Sigmoid colon (tissue), 7 donors: ENCODE measurements around the gene PDE4D. TPM values are rescaled to one million over a fixed set of nuclear protein-coding genes. Genes with fewer than 3 reads are reported as not detected.

Experiments
- DNase-seq: peaks from one replicate; pipeline ENCODE4 v3.0.0-alpha.2; 2019
- H3K27ac ChIP-seq, 4 donors: fragments of 200-600 bp; sonication (generic); one replicate each; pipeline ENCODE4 v1.5.1; 2016 to 2019; ENCODE audit warnings: mild to moderate bottlenecking in 1 of 4
- H3K27me3 ChIP-seq, 3 donors: fragments of 200-600 bp; sonication (generic); one replicate each; pipeline ENCODE4 v1.5.1; 2019; ENCODE audit warnings: mild to moderate bottlenecking in 1 of 3
- H3K36me3 ChIP-seq, 4 donors: fragments of 200-600 bp; sonication (generic); one replicate each; pipeline ENCODE4 v1.5.1; 2016 to 2019
- H3K4me1 ChIP-seq, 4 donors: fragments of 200-600 bp; sonication (generic); one replicate each; pipeline ENCODE4 v1.5.1; 2017 to 2019
- H3K4me3 ChIP-seq, 4 donors: fragments of 200-600 bp; sonication (generic); one replicate each; pipeline ENCODE4 v1.5.1; 2017 to 2019; ENCODE audit warnings: mild to moderate bottlenecking in 2 of 4, moderate library complexity in 1 of 4
- H3K9me3 ChIP-seq, 4 donors: fragments of 200-600 bp in 3 of 4; sonication (generic) in 3 of 4; one replicate each; pipeline versions ENCODE4 v1.5.1 to v1.6.1; 2013 to 2019
- CTCF ChIP-seq, 4 experiments: fragments of 450-650 bp in 3 of 4; fragments of 200-600 bp in 1 of 4; IDR thresholded peaks; one replicate each; pipeline ENCODE4 v1.5.1; 2016 to 2019; ENCODE audit warnings: antibody characterized with exemption in 4 of 4, mild to moderate bottlenecking in 3 of 4, moderate library complexity in 2 of 4
- EP300 ChIP-seq, 4 donors: sonication (generic); formaldehyde crosslinking; IDR thresholded peaks; one replicate each; pipeline ENCODE4 v1.6.1; 2017; ENCODE audit warnings: antibody characterized with exemption in 4 of 4
- POLR2A ChIP-seq, 2 donors: fragments of 450-650 bp; IDR thresholded peaks; one replicate each; pipeline ENCODE4 v1.6.1; 2016; ENCODE audit warnings: antibody characterized with exemption in 2 of 2, mild to moderate bottlenecking in 2 of 2, moderate library complexity in 2 of 2
- POLR2AphosphoS5 ChIP-seq, 4 donors: sonication (generic); formaldehyde crosslinking; IDR thresholded peaks; one replicate each; pipeline ENCODE4 v1.6.1; 2017; ENCODE audit warnings: antibody characterized with exemption in 4 of 4
- WGBS, 2 donors: extraction: QIAGEN DNeasy Blood & Tissue Kit; methylation state at CpG; one replicate each; pipeline ENCODE4 v1.1.7; 2013; 5-methylcytosine and 5-hydroxymethylcytosine counted together
- intact Hi-C: fragments of 100-400 bp; cut with DNase I; formaldehyde crosslinking; loops from one replicate; pipeline ENCODE4 v1.15.1; 2023
- polyA plus RNA-seq, 3 donors: library from polyadenylated mRNA; stranded (reverse); fragments of 200-250 nt; gene quantifications; one replicate each; pipeline ENCODE4 v1.2.3, GENCODE V29; 2013
- total RNA-seq, 4 donors: library from RNA; depleted of rRNA; stranded (reverse); fragments of >200 nt; gene quantifications; one replicate each; pipeline ENCODE4 v1.1.0, GENCODE V29; 2016
- donor health status: healthy with polysubstance abuse.
- donor health status: Bipolar disorder and iron deficiency.
- donor health status: healthy.

The PDE4D gene
- total and polyA plus RNA-seq, 7 donors: 6.0 to 289 (median 169) TPM

- 25 to 72% methylated on average over 3 of the region's 3 CpGs for WGBS, 2 donors
- no peaks in the 10 kb centered on the region for H3K9me3 ChIP-seq
- H3K27me3 ChIP-seq: no peaks in the 10 kb centered on the region
- intact Hi-C loops: no loop called here
- no peak overlapping the region for H3K27ac ChIP-seq
- H3K4me3 ChIP-seq: no peak overlapping the region
- no peak for DNase-seq
- peaks cover 0 to 19% (median 7%) of the 10 kb centered on the region in 4 donors for H3K4me1 ChIP-seq
- H3K36me3 ChIP-seq: no peaks in the 10 kb centered on the region
- TF ChIP-seq POLR2AphosphoS5 (IDR thresholded peaks at IDR 0.05): no peak
- TF ChIP-seq POLR2A (IDR thresholded peaks at IDR 0.05): no peak
Observed at GRCh38 chr5:59525311-59525710, 368.2 kb downstream of the PDE4D start.

GRCh38 chr5:59522201-59522831, 371.2 kb downstream of the PDE4D start:
- H3K36me3 ChIP-seq: no peaks in the 10 kb centered on the region
- TF ChIP-seq CTCF (IDR thresholded peaks at IDR 0.05): no peak
- no peak for TF ChIP-seq POLR2A (IDR thresholded peaks at IDR 0.05)
- no peak for TF ChIP-seq POLR2AphosphoS5 (IDR thresholded peaks at IDR 0.05)
- TF ChIP-seq EP300 (IDR thresholded peaks at IDR 0.05): no peak
- no peak for DNase-seq
- H3K4me3 ChIP-seq: no peak overlapping the region
- H3K4me1 ChIP-seq: peaks cover 0 to 22% (median 19%) of the 10 kb centered on the region in 4 donors
- 48 to 65% methylated on average over 3 of the region's 3 CpGs for WGBS, 2 donors
- no peak overlapping the region for H3K27ac ChIP-seq
- no peaks in the 10 kb centered on the region for H3K27me3 ChIP-seq
- intact Hi-C loops: no loop called here
- no peaks in the 10 kb centered on the region for H3K9me3 ChIP-seq

- no peak for DNase-seq
- H3K4me1 ChIP-seq: peaks cover 0 to 22% (median 19%) of the 10 kb centered on the region in 4 donors
- intact Hi-C loops: no loop called here
- no peaks in the 10 kb centered on the region for H3K36me3 ChIP-seq
- H3K27ac ChIP-seq: no peak overlapping the region
- TF ChIP-seq POLR2A (IDR thresholded peaks at IDR 0.05) (no peak), POLR2AphosphoS5 (IDR thresholded peaks at IDR 0.05) (no peak), EP300 (IDR thresholded peaks at IDR 0.05) (no peak), CTCF (IDR thresholded peaks at IDR 0.05) (no peak)
- H3K4me3 ChIP-seq: no peak overlapping the region
- no peaks in the 10 kb centered on the region for H3K27me3 ChIP-seq
- no peaks in the 10 kb centered on the region for H3K9me3 ChIP-seq
Observed at GRCh38 chr5:59521476-59521875, 372.1 kb downstream of the PDE4D start.

- intact Hi-C loops: no loop called here
- H3K27me3 ChIP-seq: no peaks in the 10 kb centered on the region
- 94 to 95% methylated on average over 5 of the region's 5 CpGs for WGBS, 2 donors
- peaks cover 0 to 22% (median 19%) of the 10 kb centered on the region in 4 donors for H3K4me1 ChIP-seq
- H3K27ac ChIP-seq: peak overlapping the region in 1 of 4 donors; percentile 40
- no peak for DNase-seq
- H3K36me3 ChIP-seq: no peaks in the 10 kb centered on the region
- H3K9me3 ChIP-seq: no peaks in the 10 kb centered on the region
- no peak for TF ChIP-seq EP300 (IDR thresholded peaks at IDR 0.05)
- TF ChIP-seq POLR2AphosphoS5 (IDR thresholded peaks at IDR 0.05): no peak
- H3K4me3 ChIP-seq: no peak overlapping the region
Observed at GRCh38 chr5:59519338-59519737, 374.2 kb downstream of the PDE4D start.

GRCh38 chr5:59517926-59518585, 375.5 kb downstream of the PDE4D start:
- Histone ChIP-seq H3K4me3 (no peak overlapping the region), H3K9me3 (no peaks in the 10 kb centered on the region), H3K4me1 (peaks cover 0 to 22% (median 19%) of the 10 kb centered on the region in 4 donors), H3K27ac (peak overlapping the region in 1 of 4 donors; percentile 40), H3K27me3 (no peaks in the 10 kb centered on the region), H3K36me3 (no peaks in the 10 kb centered on the region)
- no peak for DNase-seq
- 68 to 69% methylated on average over 3 of the region's 3 CpGs for whole genome bisulfite sequencing, 2 donors
- TF ChIP-seq EP300 (IDR thresholded peaks at IDR 0.05) (no peak), POLR2A (IDR thresholded peaks at IDR 0.05) (no peak), POLR2AphosphoS5 (IDR thresholded peaks at IDR 0.05) (no peak), CTCF (IDR thresholded peaks at IDR 0.05) (no peak)
- intact Hi-C loops: no loop called here
